ENCODE measurements around the gene CDH13. TPM values are rescaled to one million over a fixed set of nuclear protein-coding genes. Genes with fewer than 3 reads are reported as not detected.

Gene CDH13
- total and polyA plus RNA-seq, 2 experiments from 2014 or later: 1.6 to 4.4 TPM

DNA sequence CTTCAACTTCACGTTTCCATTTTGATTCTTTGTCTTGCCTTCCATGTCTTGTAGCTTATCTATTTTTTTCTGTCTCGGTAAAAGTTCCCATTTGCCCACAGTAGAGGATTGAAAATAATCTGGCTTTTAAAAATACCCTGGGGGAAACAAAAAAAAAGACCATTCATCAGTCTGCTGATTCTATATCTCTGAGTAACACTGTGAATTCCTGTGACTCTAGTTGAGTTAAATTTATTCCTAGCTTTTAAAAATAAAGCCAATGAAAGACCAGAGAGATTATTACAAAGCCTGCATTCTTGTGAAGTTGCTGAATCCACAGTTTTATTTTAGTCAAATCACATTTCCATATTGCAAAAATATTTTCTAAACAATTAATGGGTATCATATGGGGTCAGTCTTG, 532.3 kb downstream of the CDH13 start:
- H3F3A ChIP-seq (replicated peaks; ENCODE audit: low read depth): no peaks in the 10 kb centered on the region
- H3K9me3 Mint-ChIP-seq: no peaks in the 10 kb centered on the region
- no peaks in the 10 kb centered on the region for H3K27me3 ChIP-seq (ENCODE audit: insufficient read depth)
- peaks cover 17% of the 10 kb centered on the region for H3K4me1 ChIP-seq (ENCODE audit: insufficient read depth)
- H3K27me3 Mint-ChIP-seq (ENCODE audit: insufficient read depth, low read depth, poor library complexity): peaks cover 7% of the 10 kb centered on the region
- H4K20me1 ChIP-seq (replicated peaks; ENCODE audit: insufficient read depth): no peaks in the 10 kb centered on the region
- H3K27ac Mint-ChIP-seq: no peak overlapping the region
- no peak overlapping the region for H3K27ac ChIP-seq (ENCODE audit: low read depth)
- no peak overlapping the region for H3K4me3 ChIP-seq
- no peaks in the 10 kb centered on the region for H3K36me3 ChIP-seq (ENCODE audit: insufficient read depth)
- H3K9me2 ChIP-seq (ENCODE audit: insufficient read depth): peaks cover 6% of the 10 kb centered on the region; the same call in 1 of the 2 replicates
- H3K4me1 Mint-ChIP-seq: peaks cover 11% of the 10 kb centered on the region
- TF ChIP-seq JUNB (IDR thresholded peaks at IDR 0.05; ENCODE audit: unreplicated experiment) (no peak), STAT1 (IDR thresholded peaks at IDR 0.05; ENCODE audit: unreplicated experiment) (no peak), NANOG (IDR thresholded peaks at IDR 0.05; ENCODE audit: borderline replicate concordance) (no peak), ZNF331 (CRISPR knock-in tag; IDR thresholded peaks at IDR 0.05; ENCODE audit: low read depth) (no peak), CREB1 (CRISPR knock-in tag; IDR thresholded peaks at IDR 0.05; ENCODE audit: low read depth) (no peak), EZH2 (IDR thresholded peaks at IDR 0.05; ENCODE audit: low read depth, unreplicated experiment) (no peak)
- no peaks in the 10 kb centered on the region for H3K36me3 Mint-ChIP-seq (ENCODE audit: low read depth)
- no peak overlapping the region for H3K4me3 Mint-ChIP-seq
- no peak overlapping the region for H2AFZ ChIP-seq
- H3K79me2 ChIP-seq (replicated peaks; ENCODE audit: insufficient read depth): no peaks in the 10 kb centered on the region
- no peak for DNase-seq (ENCODE audit: low spot score)
- ATAC-seq: no peak
- H3K4me2 ChIP-seq: no peak overlapping the region

DNA sequence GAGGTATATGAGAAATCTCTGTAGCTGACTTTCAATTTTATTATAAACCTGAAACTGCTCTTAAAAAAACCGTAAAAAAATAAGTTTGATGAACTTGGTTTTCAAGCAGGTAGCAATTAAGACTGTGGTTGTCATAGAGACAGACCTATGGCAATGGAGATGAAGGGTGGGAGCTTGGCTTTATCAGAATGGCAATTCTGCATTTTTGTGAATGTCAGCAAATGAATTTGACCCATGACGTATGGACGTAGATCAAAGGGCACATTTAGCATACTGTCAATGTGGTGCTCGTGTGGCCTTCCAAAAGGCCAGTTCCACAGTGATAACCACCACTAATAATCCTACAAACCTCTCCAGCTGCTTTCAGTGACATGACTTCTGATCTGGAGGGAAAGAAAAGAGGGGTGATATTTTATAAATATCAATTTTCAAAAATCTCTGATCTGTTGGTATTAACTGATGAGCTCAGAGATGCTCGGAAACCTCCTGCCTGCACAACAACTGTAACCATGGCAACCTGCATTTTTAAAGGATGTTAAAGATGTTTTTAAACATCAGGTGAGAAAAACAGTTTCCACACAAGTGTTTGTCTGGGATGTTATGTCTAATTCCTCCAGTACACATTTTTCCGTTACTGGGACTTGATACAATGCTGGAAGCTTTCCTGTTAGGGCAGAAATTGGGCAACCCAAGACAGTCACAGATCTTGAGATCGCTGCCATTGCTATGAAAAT, 533.7 kb downstream of the CDH13 start:
- ATAC-seq: no peak
- H3K27me3 Mint-ChIP-seq (ENCODE audit: insufficient read depth, low read depth, poor library complexity): peaks cover 9% of the 10 kb centered on the region
- no peak overlapping the region for H3K4me3 Mint-ChIP-seq
- H3K4me1 Mint-ChIP-seq: peaks cover 16% of the 10 kb centered on the region
- DNase-seq (ENCODE audit: low spot score): peak; percentile 12
- Histone ChIP-seq H4K20me1 (replicated peaks; ENCODE audit: insufficient read depth) (no peaks in the 10 kb centered on the region), H3K27ac (ENCODE audit: low read depth) (no peak overlapping the region), H3K4me1 (ENCODE audit: insufficient read depth) (peaks cover 24% of the 10 kb centered on the region), H3K4me2 (no peak overlapping the region), H2AFZ (no peak overlapping the region), H3K27me3 (ENCODE audit: insufficient read depth) (no peaks in the 10 kb centered on the region), H3K79me2 (replicated peaks; ENCODE audit: insufficient read depth) (no peaks in the 10 kb centered on the region), H3K36me3 (ENCODE audit: insufficient read depth) (no peaks in the 10 kb centered on the region), H3K9me2 (ENCODE audit: insufficient read depth) (peaks cover 6% of the 10 kb centered on the region; the same call in 1 of the 2 replicates), H3K4me3 (no peak overlapping the region), H3F3A (replicated peaks; ENCODE audit: low read depth) (no peaks in the 10 kb centered on the region)
- no peak for TF ChIP-seq ZNF331 (CRISPR knock-in tag; IDR thresholded peaks at IDR 0.05; ENCODE audit: low read depth)
- H3K9me3 Mint-ChIP-seq: no peaks in the 10 kb centered on the region
- no peak overlapping the region for H3K27ac Mint-ChIP-seq
- H3K36me3 Mint-ChIP-seq (ENCODE audit: low read depth): no peaks in the 10 kb centered on the region

DNA sequence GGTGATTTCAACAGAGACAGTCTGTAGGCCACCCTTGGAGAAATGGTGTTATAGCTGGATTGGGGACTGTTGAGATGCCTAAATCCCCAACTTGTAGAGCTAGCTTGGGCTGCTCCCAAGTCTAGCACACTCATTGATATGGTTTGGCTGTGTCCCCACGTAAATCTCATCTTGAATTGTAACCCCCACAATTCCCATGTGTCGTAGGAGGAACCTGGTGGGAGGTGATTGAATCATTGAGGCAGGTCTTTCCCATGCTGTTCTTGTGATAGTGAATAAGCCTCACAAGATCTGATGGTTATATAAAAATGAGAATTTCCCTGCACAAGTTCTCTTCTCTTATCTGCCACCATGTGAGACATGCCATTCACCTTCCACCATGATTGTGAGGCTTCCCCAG, 536.0 kb downstream of the CDH13 start:
- ATAC-seq (no peak), DNase-seq (ENCODE audit: low spot score) (no peak)
- H3K36me3 Mint-ChIP-seq (ENCODE audit: low read depth): no peaks in the 10 kb centered on the region
- peaks cover 9% of the 10 kb centered on the region for H3K27me3 Mint-ChIP-seq (ENCODE audit: insufficient read depth, low read depth, poor library complexity)
- peaks cover 19% of the 10 kb centered on the region for H3K4me1 Mint-ChIP-seq
- no peaks in the 10 kb centered on the region for H3K9me3 Mint-ChIP-seq
- no peaks in the 10 kb centered on the region for H3K79me2 ChIP-seq (replicated peaks; ENCODE audit: insufficient read depth)
- peaks cover 6% of the 10 kb centered on the region; the same call in 1 of the 2 replicates for H3K9me2 ChIP-seq (ENCODE audit: insufficient read depth)
- H3K27ac Mint-ChIP-seq: no peak overlapping the region
- no peak overlapping the region for H3K4me3 ChIP-seq
- peaks cover 28% of the 10 kb centered on the region for H3K4me1 ChIP-seq (ENCODE audit: insufficient read depth)
- H3K27ac ChIP-seq (ENCODE audit: low read depth): no peak overlapping the region
- no peak for TF ChIP-seq STAT1 (IDR thresholded peaks at IDR 0.05; ENCODE audit: unreplicated experiment)
- no peak for TF ChIP-seq NANOG (IDR thresholded peaks at IDR 0.05; ENCODE audit: borderline replicate concordance)
- TF ChIP-seq, protein P1, sequence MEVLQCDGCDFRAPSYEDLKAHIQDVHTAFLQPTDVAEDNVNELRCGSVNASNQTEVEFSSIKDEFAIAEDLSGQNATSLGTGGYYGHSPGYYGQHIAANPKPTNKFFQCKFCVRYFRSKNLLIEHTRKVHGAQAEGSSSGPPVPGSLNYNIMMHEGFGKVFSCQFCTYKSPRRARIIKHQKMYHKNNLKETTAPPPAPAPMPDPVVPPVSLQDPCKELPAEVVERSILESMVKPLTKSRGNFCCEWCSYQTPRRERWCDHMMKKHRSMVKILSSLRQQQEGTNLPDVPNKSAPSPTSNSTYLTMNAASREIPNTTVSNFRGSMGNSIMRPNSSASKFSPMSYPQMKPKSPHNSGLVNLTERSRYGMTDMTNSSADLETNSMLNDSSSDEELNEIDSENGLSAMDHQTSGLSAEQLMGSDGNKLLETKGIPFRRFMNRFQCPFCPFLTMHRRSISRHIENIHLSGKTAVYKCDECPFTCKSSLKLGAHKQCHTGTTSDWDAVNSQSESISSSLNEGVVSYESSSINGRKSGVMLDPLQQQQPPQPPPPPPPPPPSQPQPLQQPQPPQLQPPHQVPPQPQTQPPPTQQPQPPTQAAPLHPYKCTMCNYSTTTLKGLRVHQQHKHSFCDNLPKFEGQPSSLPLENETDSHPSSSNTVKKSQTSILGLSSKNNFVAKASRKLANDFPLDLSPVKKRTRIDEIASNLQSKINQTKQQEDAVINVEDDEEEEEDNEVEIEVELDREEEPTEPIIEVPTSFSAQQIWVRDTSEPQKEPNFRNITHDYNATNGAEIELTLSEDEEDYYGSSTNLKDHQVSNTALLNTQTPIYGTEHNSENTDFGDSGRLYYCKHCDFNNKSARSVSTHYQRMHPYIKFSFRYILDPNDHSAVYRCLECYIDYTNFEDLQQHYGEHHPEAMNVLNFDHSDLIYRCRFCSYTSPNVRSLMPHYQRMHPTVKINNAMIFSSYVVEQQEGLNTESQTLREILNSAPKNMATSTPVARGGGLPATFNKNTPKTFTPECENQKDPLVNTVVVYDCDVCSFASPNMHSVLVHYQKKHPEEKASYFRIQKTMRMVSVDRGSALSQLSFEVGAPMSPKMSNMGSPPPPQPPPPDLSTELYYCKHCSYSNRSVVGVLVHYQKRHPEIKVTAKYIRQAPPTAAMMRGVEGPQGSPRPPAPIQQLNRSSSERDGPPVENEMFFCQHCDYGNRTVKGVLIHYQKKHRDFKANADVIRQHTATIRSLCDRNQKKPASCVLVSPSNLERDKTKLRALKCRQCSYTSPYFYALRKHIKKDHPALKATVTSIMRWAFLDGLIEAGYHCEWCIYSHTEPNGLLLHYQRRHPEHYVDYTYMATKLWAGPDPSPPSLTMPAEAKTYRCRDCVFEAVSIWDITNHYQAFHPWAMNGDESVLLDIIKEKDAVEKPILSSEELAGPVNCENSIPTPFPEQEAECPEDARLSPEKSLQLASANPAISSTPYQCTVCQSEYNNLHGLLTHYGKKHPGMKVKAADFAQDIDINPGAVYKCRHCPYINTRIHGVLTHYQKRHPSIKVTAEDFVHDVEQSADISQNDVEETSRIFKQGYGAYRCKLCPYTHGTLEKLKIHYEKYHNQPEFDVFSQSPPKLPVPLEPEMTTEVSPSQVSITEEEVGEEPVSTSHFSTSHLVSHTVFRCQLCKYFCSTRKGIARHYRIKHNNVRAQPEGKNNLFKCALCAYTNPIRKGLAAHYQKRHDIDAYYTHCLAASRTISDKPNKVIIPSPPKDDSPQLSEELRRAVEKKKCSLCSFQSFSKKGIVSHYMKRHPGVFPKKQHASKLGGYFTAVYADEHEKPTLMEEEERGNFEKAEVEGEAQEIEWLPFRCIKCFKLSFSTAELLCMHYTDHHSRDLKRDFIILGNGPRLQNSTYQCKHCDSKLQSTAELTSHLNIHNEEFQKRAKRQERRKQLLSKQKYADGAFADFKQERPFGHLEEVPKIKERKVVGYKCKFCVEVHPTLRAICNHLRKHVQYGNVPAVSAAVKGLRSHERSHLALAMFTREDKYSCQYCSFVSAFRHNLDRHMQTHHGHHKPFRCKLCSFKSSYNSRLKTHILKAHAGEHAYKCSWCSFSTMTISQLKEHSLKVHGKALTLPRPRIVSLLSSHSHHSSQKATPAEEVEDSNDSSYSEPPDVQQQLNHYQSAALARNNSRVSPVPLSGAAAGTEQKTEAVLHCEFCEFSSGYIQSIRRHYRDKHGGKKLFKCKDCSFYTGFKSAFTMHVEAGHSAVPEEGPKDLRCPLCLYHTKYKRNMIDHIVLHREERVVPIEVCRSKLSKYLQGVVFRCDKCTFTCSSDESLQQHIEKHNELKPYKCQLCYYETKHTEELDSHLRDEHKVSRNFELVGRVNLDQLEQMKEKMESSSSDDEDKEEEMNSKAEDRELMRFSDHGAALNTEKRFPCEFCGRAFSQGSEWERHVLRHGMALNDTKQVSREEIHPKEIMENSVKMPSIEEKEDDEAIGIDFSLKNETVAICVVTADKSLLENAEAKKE (CRISPR knock-in tag; IDR thresholded peaks at IDR 0.05): no peak
- no peak for TF ChIP-seq ZNF331 (CRISPR knock-in tag; IDR thresholded peaks at IDR 0.05; ENCODE audit: low read depth)
- TF ChIP-seq EZH2phosphoT487 (IDR thresholded peaks at IDR 0.05; ENCODE audit: unreplicated experiment): no peak
- no peak overlapping the region for H3K4me2 ChIP-seq
- H3F3A ChIP-seq (replicated peaks; ENCODE audit: low read depth): no peaks in the 10 kb centered on the region
- H3K27me3 ChIP-seq (ENCODE audit: insufficient read depth): no peaks in the 10 kb centered on the region
- H2AFZ ChIP-seq: no peak overlapping the region
- no peaks in the 10 kb centered on the region for H3K36me3 ChIP-seq (ENCODE audit: insufficient read depth)
- no peak overlapping the region for H3K4me3 Mint-ChIP-seq
- H4K20me1 ChIP-seq (replicated peaks; ENCODE audit: insufficient read depth): no peaks in the 10 kb centered on the region

Measured in GM23338 (cell line).